ENCODE data around the gene IGF2R.

IGF2R gene

DNA sequence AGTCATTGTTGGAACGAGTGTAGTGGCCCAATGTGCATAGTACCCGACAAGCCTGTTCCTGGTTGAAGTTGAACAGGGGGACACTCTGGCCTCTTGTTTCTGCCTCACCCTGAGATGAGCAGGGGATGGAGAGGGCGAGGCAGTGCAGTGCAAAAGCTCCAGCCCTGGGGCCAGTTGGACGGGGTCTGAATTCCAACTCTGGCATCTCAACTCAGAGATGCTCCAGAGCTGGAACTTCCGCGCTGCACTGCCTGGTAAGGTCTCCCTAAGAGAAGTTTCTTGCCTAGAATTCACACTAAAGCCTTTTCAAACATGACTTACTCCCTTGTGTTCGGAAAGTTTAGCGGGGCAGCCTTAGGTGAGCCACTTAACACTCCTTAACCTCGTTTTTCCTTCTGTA lies 80.5 kb downstream of the IGF2R start:
- no peak for DNase-seq (ENCODE audit: low read depth in 3 of 3)

DNA sequence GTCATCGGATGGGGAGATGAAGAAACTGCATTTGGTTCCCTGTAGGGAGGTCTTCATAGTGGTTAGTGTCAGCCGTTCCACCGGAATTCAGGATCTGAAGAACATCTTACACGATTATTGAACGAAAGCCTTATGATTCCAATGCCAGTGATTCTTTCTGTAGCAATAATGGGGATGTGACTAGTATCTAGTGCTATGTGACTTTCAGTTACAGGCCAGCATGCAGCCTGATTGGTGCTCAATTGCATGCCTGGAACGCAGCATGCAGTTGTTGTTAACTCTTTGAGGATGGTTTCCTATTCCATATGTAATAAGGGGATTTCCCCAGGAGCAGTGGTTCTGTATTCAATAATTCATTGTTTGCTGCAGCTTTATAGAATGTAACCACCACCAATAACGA lies 81.1 kb downstream of the IGF2R start:
- no peak for DNase-seq (ENCODE audit: low read depth in 3 of 3)

DNA sequence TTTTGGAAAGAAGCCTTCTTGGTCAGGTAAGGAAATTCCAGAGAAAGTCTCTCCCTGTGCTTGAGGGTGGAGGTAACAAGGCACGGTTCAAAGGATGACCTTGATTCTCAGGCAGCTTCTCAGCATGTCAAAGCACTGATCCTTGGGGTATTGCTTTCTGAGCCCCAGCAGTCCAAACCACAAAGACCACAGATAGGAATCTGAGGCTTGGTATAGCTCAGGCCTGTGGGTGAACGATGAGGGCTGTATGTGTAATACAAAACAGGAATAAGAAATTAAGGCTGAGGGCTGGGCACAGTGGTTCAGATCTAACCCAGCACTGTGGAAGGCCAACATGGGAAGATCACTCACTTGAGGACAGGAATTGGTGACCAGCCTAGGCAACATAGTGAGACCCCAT lies 82.5 kb downstream of the IGF2R start:
- no peak for DNase-seq (ENCODE audit: low read depth in 3 of 3)

DNA sequence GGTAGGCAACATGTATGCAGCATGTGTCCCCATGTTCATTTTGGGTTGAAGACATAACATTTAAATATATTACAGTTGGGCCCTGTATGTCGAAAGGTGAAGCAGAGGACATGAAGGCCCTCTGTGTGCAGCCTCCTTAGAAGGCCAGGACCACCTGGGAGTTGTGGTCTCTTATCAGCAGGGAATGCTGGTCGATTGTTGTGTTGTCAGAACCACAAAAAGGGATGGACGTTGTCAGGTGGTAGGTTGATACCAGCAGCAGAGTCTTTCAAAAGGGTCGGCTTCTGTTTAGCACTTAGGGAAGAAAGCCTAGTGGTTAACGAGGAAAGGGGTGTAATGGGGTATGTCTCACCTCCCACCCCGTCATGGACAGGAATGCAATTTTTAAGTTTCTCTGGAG lies 85.4 kb downstream of the IGF2R start:
- DNase-seq (ENCODE audit: low read depth in 3 of 3), result no peak

DNA sequence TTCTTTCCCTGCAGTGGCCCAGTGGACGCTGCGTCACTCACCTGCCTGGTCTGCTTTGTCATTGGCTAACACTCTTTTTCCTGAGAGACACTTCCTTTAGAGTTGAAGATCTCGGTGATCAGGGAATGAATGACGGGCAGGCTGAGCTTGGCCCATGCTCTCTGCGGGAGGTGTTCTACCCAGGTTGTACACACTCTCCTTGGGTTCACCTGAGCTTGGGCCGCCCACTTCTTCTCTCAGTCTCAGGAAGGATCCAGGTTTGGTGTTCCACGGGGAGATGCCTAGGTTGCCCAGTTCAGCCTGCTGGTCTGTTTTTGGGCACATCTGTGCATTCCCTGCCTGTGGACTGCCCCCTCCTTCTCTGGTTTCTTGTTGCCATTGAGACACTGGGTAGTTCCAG lies 86.0 kb downstream of the IGF2R start:
- no peak for DNase-seq (ENCODE audit: low read depth in 3 of 3)

DNA sequence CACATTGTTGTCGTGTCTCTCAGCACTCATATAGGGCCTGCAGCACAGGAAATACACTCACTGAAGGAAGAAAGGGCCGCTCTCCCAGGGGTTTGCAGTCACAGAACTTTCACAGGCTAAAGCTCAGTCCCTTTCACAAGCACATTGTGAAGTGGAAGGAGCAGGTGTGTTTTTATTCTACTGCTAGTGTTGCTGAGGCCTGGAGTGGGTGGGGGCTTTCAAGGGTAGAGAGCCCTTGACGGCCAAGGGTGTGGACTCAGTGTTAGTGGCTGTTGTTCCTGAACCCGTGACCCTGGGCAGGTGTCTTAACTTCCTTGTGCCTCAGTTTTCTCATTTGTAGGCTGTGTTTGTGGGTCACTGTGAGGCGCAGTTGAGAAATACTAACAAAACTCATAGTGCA lies 86.5 kb downstream of the IGF2R start:
- no peak for DNase-seq (ENCODE audit: low read depth in 3 of 3)

DNA sequence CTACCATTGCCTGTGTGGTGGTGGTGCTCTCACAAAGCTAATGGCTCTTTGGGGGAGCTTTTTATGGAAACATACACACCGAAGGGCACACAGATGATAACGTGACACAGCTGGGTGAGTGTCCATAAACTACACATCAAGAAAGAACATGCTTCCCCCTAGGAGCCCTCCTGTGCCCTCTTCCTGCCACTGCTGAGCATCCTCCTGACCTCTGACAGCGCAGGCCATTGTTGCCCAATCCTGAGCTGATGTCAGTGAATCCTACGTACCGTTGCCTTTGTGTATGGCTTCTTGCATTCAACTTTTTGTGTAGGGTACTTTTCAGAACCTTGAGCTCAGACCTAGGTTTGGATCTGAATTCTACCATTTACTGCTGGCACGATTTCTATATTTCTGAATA lies 86.9 kb downstream of the IGF2R start:
- DNase-seq (ENCODE audit: low read depth in 3 of 3), result no peak

DNA sequence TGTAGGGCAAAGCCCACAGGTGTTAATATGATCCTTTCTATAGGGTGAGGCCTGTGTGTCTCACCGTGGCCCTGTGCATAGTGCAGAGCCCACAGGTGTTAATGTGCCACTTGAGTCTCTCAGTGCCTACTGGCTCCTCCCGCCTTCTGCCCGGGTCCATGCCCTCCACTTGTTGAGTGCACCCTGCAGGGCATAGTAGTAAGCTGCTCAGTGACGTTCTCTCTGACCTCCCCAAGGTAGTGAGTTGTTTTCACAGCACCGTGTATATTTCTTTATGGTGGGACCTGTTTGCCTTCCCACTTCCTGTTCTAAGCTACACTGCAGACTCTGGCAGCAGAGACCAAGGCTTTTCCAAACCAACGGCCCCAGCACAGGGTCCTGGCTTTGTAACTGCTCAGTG lies 88.2 kb downstream of the IGF2R start:
- no peak for DNase-seq (ENCODE audit: low read depth in 3 of 3)

DNA sequence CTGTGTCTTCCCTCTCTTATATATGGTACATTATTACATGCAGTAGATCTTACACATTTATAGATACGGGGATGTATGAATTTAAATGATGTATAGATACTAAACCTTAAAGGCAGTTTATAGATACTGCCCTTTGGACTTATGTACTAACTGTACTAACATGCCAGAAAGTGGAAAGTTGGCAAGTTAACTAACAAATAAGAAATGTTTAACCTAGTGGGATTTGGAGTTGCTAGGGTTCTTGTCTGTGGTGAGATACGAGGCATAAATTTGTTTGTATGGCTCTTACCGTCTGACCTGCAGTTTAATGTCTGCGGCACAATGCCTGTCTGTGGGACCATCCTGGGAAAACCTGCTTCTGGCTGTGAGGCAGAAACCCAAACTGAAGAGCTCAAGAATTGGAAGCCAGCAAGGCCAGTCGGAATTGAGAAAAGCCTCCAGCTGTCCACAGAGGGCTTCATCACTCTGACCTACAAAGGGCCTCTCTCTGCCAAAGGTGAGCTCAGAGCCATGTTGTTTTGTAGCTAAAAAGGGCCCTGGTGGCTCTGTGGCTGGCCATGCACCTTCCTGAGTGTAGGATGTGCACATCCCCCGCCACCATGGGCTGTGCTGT lies 89.8 kb downstream of the IGF2R start:
- DNase-seq (ENCODE audit: low read depth in 3 of 3), result no peak

DNA sequence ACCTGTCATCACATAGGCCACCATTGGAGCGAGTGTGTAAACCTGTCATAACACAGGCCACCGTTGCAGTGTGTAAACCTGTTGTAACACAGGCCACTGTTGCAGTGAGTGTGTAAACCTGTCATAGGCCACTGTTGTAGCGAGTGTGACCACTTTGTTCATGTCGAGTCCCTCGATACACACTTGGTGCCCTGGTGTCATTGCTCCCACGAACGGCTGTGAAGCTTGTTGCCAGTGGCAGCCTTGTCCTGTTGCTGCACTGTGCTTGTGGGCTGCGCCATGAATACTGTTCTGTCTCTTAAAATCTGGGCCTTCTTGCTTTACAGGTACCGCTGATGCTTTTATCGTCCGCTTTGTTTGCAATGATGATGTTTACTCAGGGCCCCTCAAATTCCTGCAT lies 91.3 kb downstream of the IGF2R start:
- no peak for DNase-seq (ENCODE audit: low read depth in 3 of 3)

DNA sequence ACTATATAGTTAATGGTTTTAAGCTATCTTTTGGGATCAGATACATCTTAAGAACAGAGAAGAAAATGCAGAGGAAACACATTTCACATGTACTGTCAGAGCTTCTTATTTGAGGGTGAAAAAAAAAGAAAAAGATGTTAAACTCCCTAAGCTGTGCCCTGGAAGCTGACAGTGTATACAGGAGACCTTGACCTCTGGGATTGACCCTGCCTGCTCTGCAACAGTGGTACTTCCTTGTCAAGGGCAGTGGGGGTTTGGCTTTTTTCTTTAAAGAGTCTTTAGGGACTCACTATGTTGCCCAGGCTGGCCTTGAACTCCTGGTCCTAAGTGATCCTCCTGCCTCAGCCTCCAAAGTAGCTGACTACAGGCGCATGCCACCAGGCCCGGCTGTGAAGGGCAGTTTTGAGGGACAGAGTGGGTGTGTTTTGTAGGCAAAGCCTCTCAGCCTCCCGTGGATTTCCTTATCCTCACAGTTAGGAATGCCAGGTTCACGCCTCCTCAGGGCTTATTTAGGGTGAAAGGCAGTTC lies 92.1 kb downstream of the IGF2R start:
- DNase-seq (ENCODE audit: low read depth in 3 of 3), result no peak

DNA sequence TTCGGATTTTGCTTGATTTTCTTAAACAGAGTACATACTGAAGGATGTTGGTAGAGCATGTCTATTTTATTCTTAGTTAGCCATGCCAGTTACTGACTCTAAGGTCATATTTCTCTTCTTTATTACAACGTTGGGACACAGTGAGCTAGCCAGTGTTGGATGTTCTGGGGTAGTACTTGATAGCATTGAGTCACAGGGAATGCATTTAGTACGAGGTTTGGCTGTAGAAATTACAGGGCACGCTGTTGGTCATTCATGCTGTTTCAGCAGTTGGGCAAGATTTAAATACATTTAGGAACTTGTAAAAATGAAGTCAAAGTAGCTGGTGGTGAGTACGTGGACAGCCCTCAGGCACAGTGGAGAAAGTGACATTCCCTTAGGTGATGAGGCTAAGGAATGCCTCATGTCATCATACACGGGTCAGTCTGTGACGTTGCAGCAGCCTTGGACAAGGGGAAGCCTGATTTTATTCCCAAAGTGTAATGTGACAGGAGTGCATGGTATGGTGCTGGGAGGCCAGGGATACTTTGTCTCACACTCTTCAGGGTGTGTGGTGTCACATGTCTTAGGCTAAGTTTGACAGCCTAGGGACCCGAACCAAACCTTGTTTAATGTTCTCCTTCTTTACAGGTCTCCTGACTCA lies 95.0 kb downstream of the IGF2R start:
- DNase-seq (ENCODE audit: low read depth in 3 of 3), result no peak

DNA sequence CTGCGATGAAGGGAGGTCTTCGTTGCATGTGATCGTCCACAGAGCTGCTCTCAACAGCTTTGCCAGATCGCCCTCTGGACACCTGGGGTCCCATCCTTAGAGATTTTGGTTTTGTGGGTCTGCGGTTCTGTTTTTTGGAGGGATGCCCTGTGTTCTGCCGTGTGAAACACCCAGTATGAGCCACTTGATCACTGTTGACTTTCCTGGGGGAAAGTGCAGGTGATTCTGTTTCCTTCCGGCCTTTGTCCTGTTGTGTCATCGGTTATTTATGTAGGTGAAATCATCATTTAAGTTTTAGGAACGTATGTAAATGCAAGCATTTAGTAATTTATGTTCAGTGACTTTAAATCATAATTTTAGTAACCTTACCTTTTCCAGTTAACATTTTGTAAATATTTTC lies 96.3 kb downstream of the IGF2R start:
- no peak for DNase-seq (ENCODE audit: low read depth in 3 of 3)

DNA sequence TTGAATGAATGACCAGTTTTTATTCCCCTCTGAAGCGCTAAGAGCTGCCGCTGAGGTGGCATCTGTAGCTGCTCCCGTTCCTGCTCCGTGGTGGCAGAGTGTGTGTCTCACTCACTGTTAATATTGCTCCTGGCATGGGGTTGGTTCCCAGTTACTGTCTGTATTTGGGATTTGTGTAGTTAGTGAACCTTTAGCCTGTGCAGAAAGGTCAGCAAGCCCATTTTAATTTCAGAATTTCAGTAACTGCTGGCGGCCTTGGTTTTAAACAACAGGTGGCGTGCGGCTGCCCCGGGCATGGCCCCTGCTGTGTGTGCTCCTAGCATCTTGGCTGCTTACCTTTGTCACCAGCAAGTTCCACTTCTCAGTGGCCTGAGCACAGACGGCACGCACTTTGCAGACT lies 98.7 kb downstream of the IGF2R start:
- DNase-seq (ENCODE audit: low read depth in 3 of 3), result no peak

DNA sequence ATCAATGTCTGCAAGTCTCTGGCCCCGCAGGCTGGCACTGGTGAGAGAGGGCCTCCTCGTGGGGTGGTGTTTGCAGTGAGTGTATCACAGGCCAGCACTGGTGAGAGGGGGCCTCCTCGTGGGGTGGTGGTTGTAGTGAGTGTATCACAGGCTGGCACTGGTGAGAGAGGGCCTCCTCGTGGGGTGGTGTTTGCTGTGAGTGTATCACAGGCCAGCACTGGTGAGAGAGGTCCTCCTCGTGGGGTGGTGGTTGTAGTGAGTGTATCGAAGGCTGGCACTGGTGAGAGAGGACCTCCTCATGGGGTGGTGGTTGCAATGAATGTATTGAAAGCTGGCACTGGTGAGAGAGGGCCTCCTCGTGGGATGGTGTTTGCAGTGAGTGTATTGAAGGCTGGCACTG lies 99.5 kb downstream of the IGF2R start:
- DNase-seq (ENCODE audit: low read depth in 3 of 3), result no peak

DNA sequence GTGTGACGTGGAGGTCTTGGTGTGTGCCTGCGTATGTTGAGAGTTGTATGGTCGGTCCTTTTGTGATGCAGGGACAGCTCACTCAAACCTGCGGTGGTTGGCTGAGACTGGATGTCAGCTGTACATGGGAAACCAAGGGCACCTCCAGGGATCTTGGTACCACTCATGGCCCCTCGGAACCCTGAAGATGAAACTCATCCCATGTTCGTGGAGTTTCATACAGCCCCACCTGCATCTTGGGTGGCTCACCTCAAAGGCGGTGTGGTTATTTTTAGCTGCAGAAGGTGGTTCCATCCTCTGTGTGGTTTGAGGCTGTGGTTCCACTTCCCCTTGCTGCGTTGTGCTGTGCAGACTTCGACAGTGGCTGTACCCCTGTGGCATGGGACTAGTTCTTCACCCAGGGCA lies 100.2 kb downstream of the IGF2R start:
- no peak for DNase-seq (ENCODE audit: low read depth in 3 of 3)

DNA sequence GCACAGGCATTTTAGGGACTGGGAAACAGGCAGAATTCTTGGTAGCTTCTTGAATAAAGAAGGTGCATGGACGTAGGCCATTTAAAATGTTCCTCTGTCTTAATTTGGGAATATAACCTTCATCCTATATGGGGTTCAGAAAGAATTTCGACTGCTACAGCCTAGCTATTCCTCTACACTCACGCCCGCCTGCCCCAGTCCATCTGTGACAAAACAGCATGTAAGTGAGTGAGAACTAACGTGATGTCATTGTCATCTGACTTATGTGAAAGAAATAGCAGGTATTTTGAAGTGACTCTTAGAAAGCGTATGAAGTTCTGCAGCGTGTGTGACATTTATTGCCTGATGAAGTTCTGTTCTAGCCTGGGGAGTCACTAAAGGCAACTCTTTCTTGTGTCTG lies 100.6 kb downstream of the IGF2R start:
- no peak for DNase-seq (ENCODE audit: low read depth in 3 of 3)

DNA sequence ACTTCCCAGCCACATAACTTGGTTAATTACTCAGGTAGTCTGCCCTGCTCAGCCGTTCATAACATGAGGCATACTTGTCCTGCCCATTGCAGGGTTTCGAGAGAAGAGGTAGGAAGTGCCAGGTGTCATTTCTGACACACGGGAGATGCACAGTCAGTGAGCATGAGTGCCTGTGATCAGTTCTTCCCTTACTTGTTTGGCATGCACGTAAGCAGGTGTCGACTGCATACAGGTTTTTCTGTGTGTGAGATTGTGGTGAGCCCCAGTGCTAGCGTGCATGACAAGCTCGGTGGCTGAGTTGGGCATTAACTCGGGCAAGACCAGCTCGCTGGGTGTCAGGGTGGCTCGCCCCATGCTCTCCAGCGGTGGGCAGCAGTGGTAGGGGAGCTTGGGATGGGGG lies 101.5 kb downstream of the IGF2R start:
- DNase-seq (ENCODE audit: low read depth in 3 of 3), result no peak

DNA sequence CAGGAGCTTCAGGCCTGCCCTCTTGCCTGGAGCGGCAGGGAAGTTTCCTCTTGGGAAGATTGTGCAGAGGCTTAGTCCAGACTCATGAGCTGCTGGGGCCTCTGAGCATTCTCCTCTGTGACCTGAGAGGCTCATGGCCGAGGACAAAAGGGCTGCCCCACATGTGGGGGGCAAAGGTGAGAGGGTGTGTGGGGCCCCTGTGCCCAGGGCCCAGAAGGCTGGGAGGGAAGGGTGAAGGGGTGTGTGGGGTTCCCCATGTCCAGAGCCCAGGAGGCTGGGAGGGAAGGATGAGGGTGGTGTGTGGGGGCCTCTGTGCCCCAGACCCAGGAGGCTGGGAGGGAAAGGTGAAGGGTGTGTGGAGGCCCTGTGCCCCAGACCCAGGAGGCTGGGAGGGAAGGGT lies 101.9 kb downstream of the IGF2R start:
- no peak for DNase-seq (ENCODE audit: low read depth in 3 of 3)

DNA sequence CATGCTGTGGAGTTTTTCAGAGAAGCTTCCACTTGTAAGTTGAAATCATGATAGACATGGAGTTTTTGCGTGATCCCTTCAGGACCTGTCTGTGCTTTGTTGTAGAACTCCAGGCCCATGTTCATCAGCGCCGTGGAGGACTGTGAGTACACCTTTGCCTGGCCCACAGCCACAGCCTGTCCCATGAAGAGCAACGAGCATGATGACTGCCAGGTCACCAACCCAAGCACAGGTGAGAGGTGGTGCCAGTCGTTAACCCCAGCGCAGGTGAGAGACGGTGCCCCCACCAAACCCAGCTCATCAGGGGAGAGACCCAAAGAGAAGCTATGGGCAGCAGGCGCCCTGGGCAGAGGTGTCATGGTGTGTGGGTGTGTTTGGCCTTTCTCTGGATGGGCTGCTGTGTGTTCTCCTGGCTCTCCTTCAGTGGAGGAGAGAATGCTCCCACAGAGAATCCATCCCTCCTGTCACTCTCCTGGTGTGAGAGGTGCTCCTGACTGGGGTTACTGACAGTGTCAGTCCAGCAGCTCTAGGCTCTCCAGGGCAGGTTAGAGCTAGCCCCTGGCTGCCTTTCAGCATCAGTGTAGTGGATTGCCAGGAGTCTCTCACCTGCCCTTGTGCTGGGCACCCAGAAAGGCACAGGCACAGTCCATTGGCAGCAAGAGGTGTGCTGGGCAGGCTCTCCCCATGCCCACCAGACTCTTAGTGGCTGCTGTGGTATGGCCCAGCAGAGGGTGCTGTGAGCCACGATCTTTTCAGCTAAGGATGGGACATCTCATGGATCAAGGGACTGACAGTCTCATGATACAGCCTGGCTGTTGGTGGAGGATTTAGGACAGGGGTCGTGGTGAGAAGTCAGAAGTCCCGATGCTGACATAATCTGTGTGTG lies 103.2 kb downstream of the IGF2R start:
- DNase-seq (ENCODE audit: low read depth in 3 of 3), result no peak

DNA sequence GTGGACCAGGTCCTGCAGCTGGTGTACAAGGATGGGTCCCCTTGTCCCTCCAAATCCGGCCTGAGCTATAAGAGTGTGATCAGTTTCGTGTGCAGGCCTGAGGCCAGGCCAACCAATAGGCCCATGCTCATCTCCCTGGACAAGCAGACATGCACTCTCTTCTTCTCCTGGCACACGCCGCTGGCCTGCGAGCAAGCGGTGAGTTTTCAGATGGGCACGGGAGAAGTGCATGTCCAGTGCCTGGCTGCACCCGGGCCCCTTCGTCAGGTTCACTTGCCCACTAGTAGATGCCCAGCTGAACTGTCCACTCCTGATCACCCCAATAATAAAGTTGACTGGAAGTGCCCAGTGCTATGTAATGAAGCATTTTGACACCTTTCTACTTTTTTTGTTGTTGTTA lies 104.4 kb downstream of the IGF2R start:
- DNase-seq (ENCODE audit: low read depth in 3 of 3), result no peak

DNA sequence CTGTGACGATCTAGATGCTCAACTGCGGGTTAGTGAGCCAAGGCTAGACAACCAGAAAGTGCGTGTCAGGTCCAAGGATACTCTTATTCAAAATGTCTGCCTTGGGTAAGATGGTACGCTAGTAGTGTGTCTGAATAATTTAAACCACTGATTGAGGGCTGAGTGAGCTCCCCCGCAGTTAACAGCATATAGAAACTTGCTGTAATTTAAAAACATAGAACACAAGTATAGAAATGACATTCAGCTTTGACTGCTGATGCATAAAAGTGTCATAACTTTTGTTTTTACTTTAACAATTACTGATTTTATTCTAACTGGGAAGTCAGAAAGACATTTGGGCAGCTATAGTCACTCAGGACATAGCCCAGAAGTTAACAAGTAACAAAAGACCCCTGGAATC lies 107.1 kb downstream of the IGF2R start:
- no peak for DNase-seq (ENCODE audit: low read depth in 3 of 3)

DNA sequence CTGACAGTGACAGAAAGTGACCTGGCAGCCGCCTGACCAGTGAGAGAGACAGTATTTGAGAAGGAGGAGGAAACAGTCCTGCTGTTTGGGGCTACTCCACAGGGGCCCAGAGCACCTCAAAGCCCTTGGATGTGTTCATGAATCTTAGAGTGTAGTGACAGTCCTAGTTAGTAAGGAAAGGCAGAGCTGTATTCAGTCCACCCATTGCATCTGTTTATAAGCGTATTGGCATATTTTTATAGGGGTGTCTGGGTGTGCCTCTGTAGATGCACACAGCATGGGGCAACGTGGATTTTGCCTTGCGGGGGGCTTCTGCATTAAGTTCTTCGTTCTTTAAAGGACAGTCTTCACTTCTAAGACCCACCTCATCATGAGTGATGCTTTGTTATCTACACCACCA lies 108.1 kb downstream of the IGF2R start:
- DNase-seq (ENCODE audit: low read depth in 3 of 3), result no peak
